Stimulated activated CD4-positive, alpha-beta T cell treated with anti-CD3 and anti-CD28 coated beads, Interleukin-15, amount 100 ng/mL, for 1 hour (primary cell): Measurements from ENCODE around the gene LPGAT1.

Experiments
- DNase-seq, 2 donors: peaks; one replicate each; pipeline ENCODE4 v3.0.0-alpha.2; 2020; ENCODE audit warnings: low read depth in 1 of 2, low spot score in 1 of 2

The LPGAT1 gene

DNA sequence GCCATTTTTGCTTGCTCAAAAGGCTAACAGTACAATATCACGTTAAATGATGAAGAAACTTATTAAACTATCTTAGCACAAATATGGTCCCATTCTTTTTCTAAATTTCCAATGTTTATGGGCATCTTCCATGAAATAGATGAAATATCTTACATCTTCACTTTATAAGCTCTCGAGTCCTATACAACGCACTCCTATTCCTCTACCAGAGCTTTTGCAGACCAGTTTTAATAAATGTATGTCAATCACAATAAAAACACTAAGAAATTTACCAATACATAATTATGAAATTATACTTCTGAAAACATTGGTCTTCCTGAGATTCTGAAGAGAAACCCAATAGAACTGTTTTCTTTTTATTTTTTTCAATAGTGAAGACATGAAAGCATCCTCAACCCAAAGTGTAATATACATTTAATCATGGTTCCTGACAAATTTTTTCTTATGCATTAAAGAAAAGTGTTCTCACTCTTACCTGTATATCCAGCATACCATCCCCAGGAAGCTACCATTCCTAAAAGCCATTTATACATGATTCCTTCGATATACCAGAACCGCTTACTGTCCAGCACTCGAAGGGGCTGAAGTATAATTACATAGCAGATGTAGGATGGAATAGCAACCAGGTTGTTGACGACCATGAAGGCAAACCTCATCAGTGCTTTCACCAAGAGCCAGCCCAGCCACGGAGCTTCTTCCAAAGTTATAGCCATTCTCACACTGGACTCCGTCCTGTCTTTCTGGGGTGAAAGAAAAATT, 1.8 kb downstream of the LPGAT1 start:
- DNase-seq = no peak

DNA sequence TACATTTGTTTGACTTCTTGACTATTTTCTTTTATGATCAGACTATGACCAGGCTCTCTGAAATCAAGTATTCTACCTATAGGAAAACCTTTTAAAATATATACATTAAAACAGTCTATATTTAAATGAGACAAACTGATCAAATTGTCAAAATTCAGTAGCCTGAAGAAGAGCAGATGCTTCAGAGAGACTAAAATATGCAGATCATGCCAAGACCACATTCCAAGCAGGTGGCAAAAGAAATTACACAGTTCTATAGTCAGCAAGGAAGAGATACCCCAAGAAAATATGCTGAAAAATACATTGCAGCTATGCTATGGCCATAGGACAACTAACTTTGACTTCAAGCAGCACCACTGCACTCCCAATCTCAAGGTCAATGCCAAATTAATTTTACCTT, 3.5 kb downstream of the LPGAT1 start:
- no peak for DNase-seq

DNA sequence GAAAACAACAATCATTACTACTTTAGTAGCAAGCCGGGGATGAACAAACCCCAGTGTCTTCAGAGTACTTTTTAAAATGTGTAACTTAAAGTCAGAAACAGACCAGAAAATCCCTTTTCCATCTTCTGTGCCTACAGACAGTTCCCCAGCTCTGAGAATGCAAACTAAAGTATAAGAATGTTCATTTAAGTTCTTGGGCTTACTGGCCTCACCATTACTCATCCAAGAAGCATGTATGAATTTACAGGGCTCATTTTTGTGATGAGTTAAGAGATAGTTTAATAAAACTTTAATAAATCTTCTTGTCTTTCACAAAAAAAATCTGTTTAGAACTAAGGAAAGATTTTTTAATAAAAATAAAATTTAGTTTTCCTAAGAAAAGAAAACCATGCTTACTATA, 4.6 kb downstream of the LPGAT1 start:
- DNase-seq = no peak

DNA sequence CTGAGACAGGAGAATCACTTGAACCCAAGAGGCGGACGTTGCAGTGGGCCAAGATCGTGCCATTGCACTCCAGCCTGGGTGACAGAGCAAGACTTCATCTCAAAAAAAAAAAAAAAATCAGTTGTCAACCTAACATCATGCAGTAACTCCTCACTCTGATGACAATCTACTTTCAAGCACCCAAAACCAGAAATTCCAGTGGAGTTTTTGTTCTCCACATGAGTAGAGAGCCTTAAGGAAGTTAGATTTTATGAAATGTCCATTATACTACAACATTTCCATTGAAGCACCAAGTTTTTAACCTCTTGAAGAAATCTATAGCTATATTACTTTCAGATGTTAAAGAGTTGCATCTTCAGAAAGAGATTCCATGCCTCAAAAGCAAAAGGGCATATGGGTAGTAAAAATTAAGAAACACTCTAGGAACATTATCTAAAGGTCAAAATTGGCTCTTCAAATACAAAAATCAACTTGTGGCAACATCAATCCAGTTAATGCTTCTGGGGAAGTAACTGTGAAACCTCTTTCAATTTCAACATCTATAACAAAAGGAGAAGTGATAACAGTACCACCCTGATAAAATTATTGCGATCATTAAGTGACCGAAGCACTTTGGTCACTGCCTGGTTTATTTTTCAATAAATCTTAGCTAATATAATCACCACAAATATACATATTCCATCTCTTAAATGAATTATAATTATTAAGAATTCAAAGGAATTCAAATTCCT, 7.7 kb downstream of the LPGAT1 start:
- no peak for DNase-seq

DNA sequence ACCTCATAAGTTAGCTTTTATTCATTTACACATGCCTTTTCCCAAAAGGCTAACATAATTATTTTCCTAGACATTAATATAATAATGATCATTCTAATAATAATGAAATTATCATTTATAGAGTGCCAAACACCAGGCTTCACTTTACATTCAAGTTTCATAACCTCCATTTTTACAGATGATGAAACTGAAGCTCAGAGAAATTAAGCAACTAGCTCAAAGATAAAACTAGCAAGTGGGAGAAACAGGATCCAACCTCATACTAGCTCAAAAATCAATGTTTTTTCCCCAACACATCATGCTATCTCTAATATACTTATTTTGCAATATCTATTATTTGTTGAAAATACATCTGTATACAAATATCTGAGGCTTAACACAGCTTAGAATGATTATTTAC, 14.0 kb downstream of the LPGAT1 start:
- DNase-seq = no peak

DNA sequence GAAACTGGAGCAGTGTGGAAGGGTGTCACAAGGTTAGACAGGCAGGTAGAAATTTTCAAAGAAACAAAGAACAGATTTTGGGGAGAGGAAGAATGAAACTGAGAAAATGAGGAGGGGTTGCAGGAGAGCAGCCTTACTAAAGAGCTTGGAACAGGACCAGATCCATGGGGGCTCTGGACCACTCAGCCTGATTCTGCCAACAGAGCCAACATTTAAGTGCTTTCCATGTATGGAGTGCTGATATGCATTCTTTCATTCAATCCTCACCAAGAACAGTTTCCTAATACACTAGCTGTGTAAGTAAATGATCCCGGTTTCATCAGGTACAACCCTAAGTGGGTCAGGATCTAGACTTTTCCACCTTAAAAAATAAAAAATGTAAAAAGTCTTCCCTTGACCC, 16.2 kb downstream of the LPGAT1 start:
- DNase-seq = no peak

DNA sequence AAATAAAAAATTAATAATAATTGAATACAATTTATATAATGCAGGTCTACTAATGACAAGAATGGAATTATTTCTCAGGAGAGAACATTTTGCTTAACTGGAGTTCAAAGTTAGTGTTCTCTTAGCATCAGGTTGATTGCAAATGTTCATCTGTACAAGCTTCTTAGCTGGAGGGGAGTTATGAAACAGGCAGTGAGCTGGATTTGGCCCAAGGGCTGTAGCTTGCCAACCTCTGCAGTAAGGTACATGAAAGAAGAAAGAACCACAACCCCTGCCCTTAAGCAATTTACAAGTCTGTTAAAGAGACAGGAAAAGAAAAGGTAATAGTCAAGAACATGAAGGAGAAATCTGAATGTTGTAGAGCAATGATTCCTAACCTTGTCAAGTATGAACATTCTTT, 17.0 kb downstream of the LPGAT1 start:
- no peak for DNase-seq

DNA sequence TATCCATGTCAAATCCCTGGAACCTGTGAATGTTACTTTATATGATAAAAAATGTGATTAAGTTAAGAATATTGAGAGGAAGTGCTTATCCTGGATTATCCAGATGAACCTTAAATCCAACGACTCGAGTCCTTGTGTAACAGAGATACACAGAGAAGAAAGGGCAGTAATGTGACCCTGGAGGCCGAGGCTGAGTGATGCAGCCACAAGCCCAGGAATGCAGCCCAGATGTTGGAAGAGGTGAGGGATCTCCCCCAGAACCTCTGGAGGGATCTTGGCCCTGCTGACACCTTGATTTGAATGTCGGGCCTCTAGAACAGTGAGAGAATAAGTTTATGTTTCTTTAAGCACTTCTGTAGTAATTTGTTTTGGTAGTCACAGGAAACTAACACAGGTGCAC, 18.0 kb downstream of the LPGAT1 start:
- no peak for DNase-seq

DNA sequence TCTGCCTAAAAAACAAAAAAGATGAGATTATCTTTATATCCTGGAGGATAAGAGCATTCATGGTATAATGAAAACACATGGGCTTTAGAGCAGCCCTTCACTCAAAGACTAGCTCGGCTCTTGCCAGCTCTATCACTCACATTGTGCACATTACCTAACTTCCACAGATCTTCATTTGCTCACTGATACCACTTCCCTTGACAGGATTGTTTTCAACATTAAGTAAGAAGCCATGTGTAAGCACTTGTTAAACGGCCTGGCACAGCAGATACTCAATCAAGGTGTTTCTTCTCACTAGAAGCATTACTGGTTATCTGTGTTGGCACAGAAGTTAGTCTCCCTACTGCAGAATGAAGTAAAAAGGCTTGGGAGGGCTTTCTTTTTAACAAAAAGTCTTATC, 18.7 kb downstream of the LPGAT1 start:
- DNase-seq = no peak

DNA sequence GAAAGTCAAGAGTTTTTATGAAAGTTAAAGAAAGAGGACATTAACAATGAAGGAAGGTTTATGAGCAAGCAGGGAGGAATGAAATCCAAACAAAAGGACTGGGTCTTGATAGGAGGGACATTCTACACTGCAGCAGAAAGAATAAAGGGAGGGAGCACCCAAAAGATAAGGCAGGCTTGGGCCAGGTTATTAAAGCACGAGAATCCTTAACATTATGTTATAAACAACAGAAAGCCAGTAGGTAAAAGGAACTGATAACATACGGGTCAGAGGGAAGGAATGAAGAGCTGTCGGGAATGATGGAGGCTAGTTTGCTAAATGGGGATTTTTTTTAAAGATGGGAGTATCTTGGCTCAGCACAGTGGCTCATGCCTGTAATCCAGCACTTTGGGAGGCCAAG, 19.4 kb downstream of the LPGAT1 start:
- no peak for DNase-seq

DNA sequence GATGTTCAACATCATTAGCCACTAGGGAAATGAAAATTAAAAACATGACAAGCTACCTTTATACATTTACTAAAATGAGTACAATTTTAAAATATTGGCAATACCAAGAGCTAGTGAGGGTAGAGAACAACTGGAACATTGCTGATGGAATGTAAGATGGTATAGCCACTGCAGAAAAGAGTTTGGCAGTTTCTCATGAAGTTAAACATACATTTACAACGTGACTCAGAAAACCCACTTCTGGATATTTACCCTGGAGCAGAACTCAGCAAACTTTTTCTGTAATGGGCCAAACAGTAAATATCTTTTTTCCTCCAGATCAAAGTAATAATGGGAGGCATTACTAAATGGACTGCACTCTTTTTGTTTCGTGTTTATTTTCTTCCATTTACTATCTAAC, 22.1 kb downstream of the LPGAT1 start:
- DNase-seq = no peak

DNA sequence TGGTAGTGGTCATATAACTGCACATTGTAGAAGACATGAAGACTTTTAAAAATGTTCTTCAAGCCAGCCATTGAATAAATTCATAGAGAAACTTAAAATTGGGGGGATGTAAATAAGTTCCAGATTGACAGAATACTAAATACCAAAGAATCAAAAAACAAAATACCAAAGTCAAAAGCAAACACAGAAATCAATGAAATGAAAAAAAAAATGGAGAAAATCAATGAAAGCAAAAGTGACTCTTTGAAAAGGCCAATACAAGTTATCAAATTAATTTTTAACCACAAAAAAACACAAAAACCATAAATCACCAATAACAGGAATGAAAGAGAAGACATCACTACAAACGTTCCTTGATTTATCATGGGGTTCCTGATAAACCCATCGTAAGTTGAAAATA, 25.6 kb downstream of the LPGAT1 start:
- DNase-seq = no peak

DNA sequence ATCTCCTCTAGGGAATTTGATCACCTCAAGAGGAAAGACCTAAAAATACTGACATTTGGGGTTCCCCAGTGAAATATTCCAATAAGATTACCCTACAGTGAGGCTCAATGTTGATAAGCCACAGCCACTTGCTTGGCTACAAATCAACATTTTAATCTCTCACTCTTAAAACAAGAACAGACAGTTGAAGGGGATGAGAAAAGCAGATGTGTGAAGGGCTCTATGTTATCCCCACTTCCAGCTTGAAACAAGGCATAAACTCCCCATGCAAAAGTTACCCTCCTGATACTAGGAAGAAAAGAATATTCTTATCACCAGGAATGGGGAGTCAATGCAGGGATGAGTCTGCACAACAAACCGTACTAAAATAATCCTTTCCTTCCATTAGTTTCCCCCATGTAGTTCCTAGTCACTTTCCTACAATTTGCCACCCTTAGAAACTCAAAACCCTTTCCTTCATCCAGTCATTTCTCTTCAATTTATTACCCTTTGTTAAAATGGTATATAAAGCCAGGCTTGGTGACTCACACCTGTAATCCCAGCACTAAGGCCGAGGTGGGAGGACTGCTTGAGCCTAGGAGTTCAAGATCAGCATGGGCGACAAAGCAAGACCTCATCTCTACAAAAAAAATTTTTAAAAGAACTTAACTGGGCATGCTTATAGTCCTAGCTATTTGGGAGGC, 29.5 kb downstream of the LPGAT1 start:
- DNase-seq = no peak

DNA sequence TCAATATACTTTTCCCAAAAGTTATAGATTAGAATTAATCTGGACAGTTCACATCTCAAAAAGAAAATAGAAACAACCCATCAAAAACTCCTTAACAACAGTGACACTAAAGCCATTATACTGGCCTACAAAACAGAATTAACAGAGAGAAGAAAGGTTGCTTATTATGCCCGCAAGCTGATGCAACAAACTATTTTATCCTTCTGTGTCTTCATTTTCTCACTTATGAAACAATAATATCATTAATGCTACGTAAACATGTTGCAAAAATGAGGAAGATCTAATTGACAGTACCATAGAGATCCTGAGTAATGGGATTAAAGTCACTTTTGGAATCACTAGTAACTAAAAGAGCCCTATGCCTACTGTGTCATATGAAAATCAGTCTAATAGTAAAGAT, 32.6 kb downstream of the LPGAT1 start:
- DNase-seq = no peak

DNA sequence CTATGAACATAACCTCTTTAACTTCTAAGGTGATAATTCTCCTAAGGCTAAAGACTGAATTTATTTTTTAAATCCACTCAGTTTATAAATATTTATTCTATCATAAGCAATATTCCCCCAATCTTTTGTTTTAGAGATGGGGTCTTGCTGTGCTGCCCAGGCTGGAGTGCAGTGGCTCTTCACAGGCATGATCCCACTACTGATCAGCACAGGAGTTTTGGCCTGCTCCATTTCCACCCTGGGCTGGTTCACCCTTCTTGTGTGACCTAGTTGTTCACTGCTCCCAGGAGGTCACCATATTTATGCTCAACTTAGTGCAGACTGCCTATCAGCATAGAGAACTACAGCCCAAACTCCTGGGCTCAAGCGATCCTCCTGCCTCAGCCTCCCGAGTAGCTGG, 38.6 kb downstream of the LPGAT1 start:
- DNase-seq = no peak

DNA sequence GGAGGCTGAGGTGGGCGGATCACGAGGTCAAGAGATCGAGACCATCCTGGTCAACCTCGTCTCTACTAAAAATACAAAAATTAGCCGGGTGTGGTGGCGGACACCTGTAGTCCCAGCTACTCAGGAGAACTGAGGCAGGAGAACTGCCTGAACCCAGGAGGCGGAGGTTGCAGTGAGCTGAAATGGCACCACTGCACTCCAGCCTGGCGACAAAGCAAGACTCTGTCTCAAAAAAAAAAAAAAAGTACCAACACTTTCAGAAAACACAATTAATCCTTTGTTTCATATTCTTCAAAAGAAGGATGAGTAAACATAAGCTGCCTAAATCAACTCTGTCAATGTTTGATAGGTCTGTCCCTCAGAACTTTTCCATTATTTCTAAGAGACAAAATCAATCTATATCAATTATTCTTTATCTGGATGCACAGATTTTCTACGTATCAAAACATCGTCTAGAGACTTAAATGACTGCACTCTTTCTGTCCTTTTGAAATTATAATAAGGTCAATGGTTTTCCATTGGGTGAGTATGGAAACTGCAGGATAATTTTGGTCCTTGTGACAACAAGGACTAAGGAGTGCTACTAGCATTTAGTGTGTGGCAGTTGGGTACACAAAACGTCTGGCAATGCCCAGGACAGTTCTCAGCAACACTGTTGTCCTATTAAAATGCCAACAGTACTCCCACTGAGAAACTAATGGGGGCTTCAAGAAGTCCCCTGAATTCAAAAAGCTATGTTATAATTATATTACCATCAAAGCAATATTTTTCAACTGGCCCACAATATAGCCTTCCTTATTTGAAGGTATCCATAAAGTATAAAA, 40.7 kb downstream of the LPGAT1 start:
- DNase-seq = no peak

DNA sequence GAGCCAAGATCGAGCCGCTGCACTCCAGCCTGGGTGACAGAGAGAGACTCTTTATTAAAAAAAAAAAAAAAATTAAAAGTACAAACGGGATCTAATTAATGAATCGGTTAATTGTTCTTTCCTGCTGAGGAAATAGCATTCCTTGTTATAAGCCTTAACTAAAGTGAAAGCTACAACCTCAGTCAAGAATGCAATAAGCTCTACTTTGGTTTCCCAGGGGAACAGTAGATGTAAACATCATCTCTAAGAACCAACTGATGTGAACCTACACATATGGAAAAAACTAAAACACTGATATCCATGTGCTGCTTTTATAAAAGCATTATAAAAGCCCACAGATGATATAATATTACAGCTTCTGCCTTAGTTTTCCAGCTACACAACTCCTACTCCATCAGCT, 41.9 kb downstream of the LPGAT1 start:
- DNase-seq = no peak

DNA sequence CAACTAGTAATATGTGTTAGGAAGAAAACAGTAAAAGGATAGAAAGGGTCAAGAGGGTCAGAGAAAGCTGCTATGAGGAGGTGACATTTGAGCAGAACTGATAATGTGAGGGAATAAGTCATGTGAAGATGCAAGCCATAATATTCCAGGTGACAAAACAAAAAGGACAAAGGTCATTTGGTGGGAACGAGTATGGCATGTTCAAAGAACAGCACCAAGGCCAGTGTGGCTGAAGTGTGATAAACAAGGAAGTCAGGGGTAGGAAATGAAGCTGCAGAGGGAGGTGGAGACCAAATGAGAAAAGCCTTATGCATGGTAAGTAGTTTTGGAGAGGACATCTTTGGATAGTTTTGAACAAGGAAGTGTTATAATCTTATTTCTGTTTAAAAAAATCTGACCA, 46.7 kb downstream of the LPGAT1 start:
- no peak for DNase-seq

DNA sequence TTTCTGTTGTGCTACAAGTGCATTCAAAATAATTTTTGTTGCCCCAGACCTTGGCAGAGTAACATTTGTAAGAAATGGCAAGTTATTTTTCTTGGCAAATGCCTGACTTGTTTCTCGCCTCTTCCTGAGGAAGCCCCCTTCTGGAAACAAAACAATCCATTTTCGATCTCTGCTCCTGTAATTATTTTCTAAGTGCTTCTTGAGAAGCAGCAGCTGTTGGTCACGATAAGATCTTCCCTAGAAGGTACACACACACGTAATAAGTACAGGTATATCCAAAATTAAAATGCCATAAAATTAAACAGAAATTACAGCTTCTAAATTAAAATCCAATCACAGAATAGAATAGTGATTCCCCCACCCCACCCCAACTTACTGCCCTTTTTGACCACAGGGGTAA, 47.3 kb downstream of the LPGAT1 start:
- no peak for DNase-seq

DNA sequence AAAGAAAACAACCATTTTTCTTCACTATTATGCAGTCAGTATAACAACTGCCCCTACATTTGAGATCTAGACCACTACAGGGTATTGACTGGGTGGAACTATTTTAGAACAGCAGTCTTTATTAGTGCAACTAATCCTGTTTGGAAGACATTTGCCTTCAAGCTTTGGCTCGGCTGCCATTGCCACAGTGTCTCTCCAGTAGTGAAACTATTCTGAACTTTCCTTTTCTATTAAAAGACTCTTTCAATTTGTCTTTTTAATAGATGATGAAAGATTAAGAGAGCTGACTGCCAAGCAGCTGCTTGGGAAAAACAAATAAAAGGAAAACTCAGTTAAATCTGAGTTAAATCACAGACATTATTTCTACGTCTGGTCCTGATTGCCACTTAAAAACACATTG, 49.3 kb downstream of the LPGAT1 start:
- DNase-seq = no peak

DNA sequence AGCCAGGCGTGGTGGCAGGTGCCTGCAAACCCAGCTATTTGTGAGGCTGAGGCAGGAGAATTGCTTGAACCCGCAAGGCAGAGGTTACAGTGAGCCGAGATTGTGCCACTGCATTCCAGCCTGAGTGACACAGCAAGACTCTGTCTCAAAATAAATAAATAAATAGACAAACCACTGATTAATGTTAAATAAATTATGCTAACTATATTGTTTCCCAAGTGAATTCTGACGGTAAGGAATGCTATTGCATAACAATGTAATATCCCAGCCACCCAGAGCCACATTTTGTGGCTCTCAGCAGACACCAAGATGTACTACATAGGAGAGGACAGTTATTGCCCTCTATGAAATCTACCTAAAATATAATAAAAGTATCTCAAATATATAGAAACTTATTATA, 55.4 kb downstream of the LPGAT1 start:
- no peak for DNase-seq

DNA sequence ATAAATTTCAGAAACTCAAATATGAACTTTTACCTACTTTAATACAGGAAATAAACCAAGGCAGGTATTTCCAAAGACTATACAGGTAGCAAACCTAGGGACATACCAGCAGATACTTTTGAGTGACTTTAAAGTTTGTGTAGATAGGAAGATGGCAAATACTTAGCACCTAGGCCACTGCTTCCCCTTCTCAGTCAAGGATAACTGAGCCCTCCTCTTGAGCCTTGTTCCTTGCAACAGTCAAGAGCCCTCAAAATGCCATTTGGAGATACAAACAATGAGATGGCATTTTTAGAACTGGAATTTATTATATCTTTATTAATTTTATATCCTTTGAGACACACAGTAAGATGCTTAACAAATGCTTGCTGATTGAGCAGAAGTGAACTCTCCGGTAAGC, 65.9 kb downstream of the LPGAT1 start:
- DNase-seq = no peak
